Upper lobe of left lung (tissue), 6 donors: Measurements from ENCODE around the gene ZNF544. TPM values are rescaled to one million over a fixed set of nuclear protein-coding genes. Genes with fewer than 3 reads are reported as not detected.

Experiments used
- ATAC-seq, 2 donors: fragments of 200-7000 bp; cut with Tn5 transposase; one replicate each; pipeline ENCODE4 v1.9.1; 2022; ENCODE audit warnings: mild to moderate bottlenecking in 2 of 2, moderate library complexity in 2 of 2; ENCODE audit not compliant: low FRiP score in 2 of 2
- DNase-seq, 2 donors: peaks; one replicate each; pipeline ENCODE4 v3.0.0-alpha.2; 2019 to 2020
- H3K27ac ChIP-seq, 4 donors: fragments of 200-600 bp; sonication (generic); one replicate each; pipeline ENCODE4 v1.5.1; 2016 to 2019
- H3K27me3 ChIP-seq, 4 donors: fragments of 200-600 bp; sonication (generic); one replicate each; pipeline ENCODE4 v1.5.1; 2017 to 2019
- H3K36me3 ChIP-seq, 4 donors: fragments of 200-600 bp; sonication (generic); one replicate each; pipeline ENCODE4 v1.5.1; 2016 to 2019
- H3K4me1 ChIP-seq, 4 donors: fragments of 200-600 bp; sonication (generic); one replicate each; pipeline ENCODE4 v1.5.1; 2018 to 2019
- H3K4me3 ChIP-seq, 4 donors: fragments of 200-600 bp; sonication (generic); one replicate each; pipeline ENCODE4 v1.5.1; 2017 to 2019; ENCODE audit warnings: mild to moderate bottlenecking in 2 of 4, moderate library complexity in 1 of 4
- H3K9me3 ChIP-seq, 4 donors: fragments of 200-600 bp; sonication (generic); one replicate each; pipeline ENCODE4 v1.5.1; 2018 to 2019
- EP300 ChIP-seq, 4 donors: sonication (generic); formaldehyde crosslinking; IDR thresholded peaks; one replicate each; pipeline ENCODE4 v1.5.1; 2017; ENCODE audit warnings: antibody characterized with exemption in 4 of 4, control low read depth in 2 of 4
- POLR2A ChIP-seq, 4 donors: fragments of 450-650 bp; IDR thresholded peaks; one replicate each; pipeline ENCODE4 v1.5.1; 2016 to 2017; ENCODE audit warnings: antibody characterized with exemption in 4 of 4, mild to moderate bottlenecking in 2 of 4
- POLR2AphosphoS5 ChIP-seq, 2 donors: sonication (generic); formaldehyde crosslinking; IDR thresholded peaks; one replicate each; pipeline ENCODE4 v1.5.1; 2017; ENCODE audit warnings: antibody characterized with exemption in 2 of 2
- WGBS, 2 donors: methylation state at CpG; one replicate each; pipeline ENCODE4 v1.1.5; 2017 to 2018; 5-methylcytosine and 5-hydroxymethylcytosine counted together
- total RNA-seq, 6 donors: library from RNA; depleted of rRNA in 4 of 6; stranded (reverse); fragments of >200 nt in 4 of 6; gene quantifications; one replicate each; pipeline versions ENCODE4 v1.1.0 to v1.2.1, GENCODE V29; 2016 to 2021
- TF ChIP-seq, protein P1 (sequence below), 6 experiments: fragments of 450-650 bp in 4 of 6; fragments of 200-600 bp in 2 of 6; sonication (generic) in 2 of 6; IDR thresholded peaks; one replicate each; pipeline ENCODE4 v1.5.1; 2016 to 2019; ENCODE audit warnings: antibody characterized with exemption in 6 of 6
- donor health status: DM: no; HTN: no; CAD: no; lungs with moderate emphysema.
- donor health status: DM: no; HTN: yes; CAD: no; lungs with severe emphysema.

ZNF544 gene
- total RNA-seq, 6 donors from 2014 or later, result 12.8 to 36.7 (median 20.8) TPM

DNA sequence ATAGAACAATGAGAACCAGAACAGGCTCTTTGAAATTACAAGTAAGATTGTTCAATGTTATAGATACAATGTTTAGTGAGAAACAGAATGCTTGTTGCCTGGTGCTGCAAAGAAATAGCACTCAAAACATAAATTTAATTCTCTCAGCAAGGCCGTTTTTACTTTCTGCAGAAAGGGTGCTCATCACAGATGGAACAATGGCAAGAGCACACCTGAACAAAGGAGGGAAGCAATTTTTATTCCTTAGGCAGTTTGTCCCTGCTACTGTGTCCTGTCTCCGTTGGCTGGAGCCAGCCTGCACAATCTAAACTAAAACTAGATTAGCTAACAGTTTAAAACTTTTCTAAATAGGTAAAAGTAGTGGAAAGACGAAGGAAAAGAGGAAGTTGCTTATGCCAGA, 39.6 kb downstream of the ZNF544 start:
- Histone ChIP-seq H3K36me3 (peaks cover 0 to 29% (median 21%) of the 10 kb centered on the region in 4 donors), H3K9me3 (peaks cover 86 to 100% (median 98%) of the 10 kb centered on the region in 4 donors), H3K4me3 (no peak overlapping the region), H3K27me3 (no peaks in the 10 kb centered on the region), H3K4me1 (no peaks in the 10 kb centered on the region), H3K27ac (no peak overlapping the region)
- ATAC-seq (no peak), DNase-seq (no peak)
- no peak for TF ChIP-seq POLR2AphosphoS5 (IDR thresholded peaks at IDR 0.05)
- no peak for TF ChIP-seq POLR2A (IDR thresholded peaks at IDR 0.05)
- TF ChIP-seq, protein P1, sequence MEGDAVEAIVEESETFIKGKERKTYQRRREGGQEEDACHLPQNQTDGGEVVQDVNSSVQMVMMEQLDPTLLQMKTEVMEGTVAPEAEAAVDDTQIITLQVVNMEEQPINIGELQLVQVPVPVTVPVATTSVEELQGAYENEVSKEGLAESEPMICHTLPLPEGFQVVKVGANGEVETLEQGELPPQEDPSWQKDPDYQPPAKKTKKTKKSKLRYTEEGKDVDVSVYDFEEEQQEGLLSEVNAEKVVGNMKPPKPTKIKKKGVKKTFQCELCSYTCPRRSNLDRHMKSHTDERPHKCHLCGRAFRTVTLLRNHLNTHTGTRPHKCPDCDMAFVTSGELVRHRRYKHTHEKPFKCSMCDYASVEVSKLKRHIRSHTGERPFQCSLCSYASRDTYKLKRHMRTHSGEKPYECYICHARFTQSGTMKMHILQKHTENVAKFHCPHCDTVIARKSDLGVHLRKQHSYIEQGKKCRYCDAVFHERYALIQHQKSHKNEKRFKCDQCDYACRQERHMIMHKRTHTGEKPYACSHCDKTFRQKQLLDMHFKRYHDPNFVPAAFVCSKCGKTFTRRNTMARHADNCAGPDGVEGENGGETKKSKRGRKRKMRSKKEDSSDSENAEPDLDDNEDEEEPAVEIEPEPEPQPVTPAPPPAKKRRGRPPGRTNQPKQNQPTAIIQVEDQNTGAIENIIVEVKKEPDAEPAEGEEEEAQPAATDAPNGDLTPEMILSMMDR (IDR thresholded peaks at IDR 0.05), result no peak
- no peak for TF ChIP-seq EP300 (IDR thresholded peaks at IDR 0.05)
- WGBS, 2 donors, result 96 to 100% methylated on average over 3 of the region's 3 CpGs

DNA sequence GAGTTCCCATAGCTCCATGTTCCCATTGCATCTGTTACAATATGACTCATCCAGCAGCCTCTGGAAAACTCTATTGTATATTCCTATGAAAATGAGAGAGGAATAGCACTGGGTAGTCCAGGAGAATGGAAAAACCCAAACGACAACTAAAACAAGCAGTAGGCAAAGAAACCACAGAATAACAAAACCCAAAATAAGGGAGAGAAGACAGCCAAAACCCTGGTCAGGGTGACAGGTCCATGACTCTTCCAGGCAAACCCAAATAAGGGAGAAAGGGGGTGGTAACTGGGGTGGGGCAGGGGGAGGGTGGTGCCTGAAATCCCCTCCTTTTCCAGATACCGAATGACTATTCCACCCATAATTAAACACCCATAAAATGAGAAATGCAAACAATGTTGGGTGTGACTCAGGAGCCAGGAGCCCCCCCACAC, 46.1 kb downstream of the ZNF544 start:
- DNase-seq, result no peak
- WGBS, 2 donors, result 83 to 89% methylated on average over 2 of the region's 2 CpGs
- peaks cover 30 to 73% (median 60%) of the 10 kb centered on the region in 4 donors for H3K9me3 ChIP-seq

DNA sequence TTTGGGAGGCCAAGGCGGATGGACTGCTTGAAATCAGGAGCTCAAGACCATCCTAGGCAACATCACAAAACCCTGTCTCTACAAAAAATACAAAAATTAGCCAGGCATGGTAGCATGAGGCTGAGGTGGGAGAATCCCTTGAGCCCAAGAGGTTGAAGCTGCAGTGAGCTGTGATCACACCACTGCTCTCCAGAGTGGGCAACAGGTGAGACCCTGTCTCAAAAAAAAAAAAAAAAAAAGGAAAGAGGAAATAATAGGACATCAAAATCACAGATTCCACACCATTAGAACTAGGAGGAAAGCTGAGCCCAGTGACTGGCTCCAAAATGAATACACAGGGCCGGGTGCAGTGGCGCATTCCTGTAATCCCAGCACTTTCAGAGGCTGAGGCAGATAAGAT, 46.9 kb downstream of the ZNF544 start:
- WGBS, 2 donors, result 96 to 100% methylated on average over 3 of the region's 3 CpGs
- DNase-seq, result no peak
- H3K36me3 ChIP-seq, result peaks cover 0 to 22% (median 6%) of the 10 kb centered on the region in 4 donors

More for the DNA sequence above, 46.1 kb downstream of the ZNF544 start:
- H3K27ac ChIP-seq, result no peak overlapping the region
- H3K4me3 ChIP-seq, result no peak overlapping the region
- H3K27me3 ChIP-seq, result no peaks in the 10 kb centered on the region
- ATAC-seq, result no peak
- peaks cover 0 to 14% (median 12%) of the 10 kb centered on the region in 4 donors for H3K4me1 ChIP-seq
- TF ChIP-seq POLR2AphosphoS5 (IDR thresholded peaks at IDR 0.05) (no peak), EP300 (IDR thresholded peaks at IDR 0.05) (no peak), POLR2A (IDR thresholded peaks at IDR 0.05) (no peak)
- TF ChIP-seq, protein P1 (IDR thresholded peaks at IDR 0.05), result no peak
- peaks cover 0 to 22% (median 6%) of the 10 kb centered on the region in 4 donors for H3K36me3 ChIP-seq

DNA sequence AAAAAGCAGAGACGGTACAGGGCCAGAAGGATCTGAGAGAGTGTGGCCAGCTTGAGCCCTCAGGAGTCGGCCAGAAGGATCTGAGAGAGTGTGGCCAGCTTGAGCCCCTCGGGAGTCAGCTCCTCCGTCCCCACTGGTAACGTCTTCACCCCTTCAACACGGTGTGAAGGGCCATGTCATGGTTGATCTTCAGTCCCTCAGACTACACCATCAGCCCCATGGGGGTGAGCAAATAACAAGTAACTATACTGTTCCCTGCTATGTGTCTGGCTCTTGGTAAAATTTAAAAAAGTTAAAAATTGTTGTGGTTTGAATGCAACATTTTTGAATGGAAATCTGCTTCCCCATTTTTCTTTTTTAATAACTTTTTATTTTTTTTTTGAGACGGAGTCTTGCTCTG, 48.5 kb downstream of the ZNF544 start:
- DNase-seq (no peak), ATAC-seq (no peak)
- H3K4me1 ChIP-seq, result peaks cover 0 to 25% (median 14%) of the 10 kb centered on the region in 4 donors
- H3K36me3 ChIP-seq, result peaks cover 0 to 11% (median 3%) of the 10 kb centered on the region in 4 donors
- H3K27ac ChIP-seq, result no peak overlapping the region
- H3K9me3 ChIP-seq, result peaks cover 14 to 53% (median 36%) of the 10 kb centered on the region in 4 donors
- no peak overlapping the region for H3K4me3 ChIP-seq
- WGBS, 2 donors, result 91 to 95% methylated on average over 4 to 7 of the region's 7 CpGs
- TF ChIP-seq, protein P1 (IDR thresholded peaks at IDR 0.05), result no peak
- no peak for TF ChIP-seq POLR2AphosphoS5 (IDR thresholded peaks at IDR 0.05)
- no peak for TF ChIP-seq POLR2A (IDR thresholded peaks at IDR 0.05)
- TF ChIP-seq EP300 (IDR thresholded peaks at IDR 0.05), result no peak
- H3K27me3 ChIP-seq, result no peaks in the 10 kb centered on the region

More for the DNA sequence above, 46.9 kb downstream of the ZNF544 start:
- TF ChIP-seq EP300 (IDR thresholded peaks at IDR 0.05) (no peak), POLR2AphosphoS5 (IDR thresholded peaks at IDR 0.05) (no peak), POLR2A (IDR thresholded peaks at IDR 0.05) (no peak)
- TF ChIP-seq, protein P1 (IDR thresholded peaks at IDR 0.05), result no peak
- Histone ChIP-seq H3K4me1 (peaks cover 0 to 22% (median 14%) of the 10 kb centered on the region in 4 donors), H3K27ac (no peak overlapping the region), H3K4me3 (no peak overlapping the region), H3K9me3 (peaks cover 24 to 66% (median 52%) of the 10 kb centered on the region in 4 donors), H3K27me3 (no peaks in the 10 kb centered on the region)
- ATAC-seq, result no peak
